Dedifferentiated amniotic fluid mesenchymal stem cell (primary cell): Measurements from ENCODE around the gene GABRR1.
"Not testable (repeated sequence)": the region's sequence is repeated elsewhere in the genome, so short reads cannot be mapped to it uniquely, and the experiment has no call there.

Experiments used
- DNase-seq: peaks from one replicate; pipeline ENCODE4 v3.0.0-alpha.2; 2016; ENCODE audit errors: extremely low spot score

Gene GABRR1

GRCh38 chr6:89160331-89161092 is 56.6 kb downstream of the GABRR1 start:
- DNase-seq, result no peak

- no peak for DNase-seq
Measured at GRCh38 chr6:89154131-89154530, 63.0 kb downstream of the GABRR1 start.

- DNase-seq, result no peak
Measured at GRCh38 chr6:89148016-89148750, 69.0 kb downstream of the GABRR1 start.

- DNase-seq, result peak; percentile 34
Measured at GRCh38 chr6:89146718-89147700, 70.1 kb downstream of the GABRR1 start.

GRCh38 chr6:89145956-89146717 is 71.0 kb downstream of the GABRR1 start, which contains the start of gene PM20D2:
PM20D2 (plus strand) TSS chr6:89146055; CDS start chr6:89146145, 90 bp downstream.
- no peak for DNase-seq

GRCh38 chr6:89145091-89145955 is 71.8 kb downstream of the GABRR1 start:
- no peak for DNase-seq

GRCh38 chr6:89144354-89144906 is 72.7 kb downstream of the GABRR1 start:
- no peak for DNase-seq

GRCh38 chr6:89140347-89141156 is 76.6 kb downstream of the GABRR1 start:
- no peak for DNase-seq

GRCh38 chr6:89139509-89140346 is 77.4 kb downstream of the GABRR1 start:
- DNase-seq, result peak; percentile 34

GRCh38 chr6:89138173-89138572 is 79.0 kb downstream of the GABRR1 start:
- DNase-seq, result no peak

GRCh38 chr6:89134723-89135122 is 82.4 kb downstream of the GABRR1 start:
- no peak for DNase-seq

- DNase-seq, result no peak
Measured at GRCh38 chr6:89133981-89134380, 83.2 kb downstream of the GABRR1 start.

GRCh38 chr6:89132057-89132456 is 85.1 kb downstream of the GABRR1 start:
- no peak for DNase-seq

- DNase-seq, result no peak
Measured at GRCh38 chr6:89131599-89131998, 85.6 kb downstream of the GABRR1 start.

- DNase-seq, result not testable (repeated sequence)
Measured at GRCh38 chr6:89128256-89128671, 88.9 kb downstream of the GABRR1 start.
